ENCODE results near the gene GRM5.

Gene GRM5

DNA sequence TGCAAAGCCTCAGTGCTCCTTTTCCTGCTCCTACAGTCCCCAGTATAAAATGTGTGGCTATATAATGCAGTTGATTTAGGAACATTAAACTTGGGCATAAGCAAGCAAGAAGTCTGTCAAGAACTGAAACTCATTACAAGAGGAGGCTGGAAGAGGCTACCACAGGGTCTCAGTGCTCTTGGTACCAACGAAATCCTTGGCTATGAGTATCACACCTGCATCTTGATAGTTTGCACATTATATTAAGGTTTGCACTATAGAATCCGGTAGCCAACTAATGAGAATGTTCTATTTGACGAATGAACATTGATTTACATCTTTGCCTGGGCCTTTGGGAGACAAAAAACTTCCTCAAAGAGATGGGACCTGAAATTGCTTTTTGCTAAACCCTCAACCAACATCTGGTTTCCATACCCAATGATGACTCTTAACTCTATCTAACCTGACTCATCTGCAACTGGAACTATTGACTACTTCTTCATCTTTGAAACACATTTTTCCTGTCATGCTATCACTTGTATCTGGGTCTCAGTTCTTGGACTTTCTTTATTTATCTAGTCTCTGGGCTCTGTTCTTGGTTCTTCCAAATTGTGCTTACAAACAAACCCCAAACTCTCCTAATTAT, 521.0 kb downstream of the GRM5 start:
- Histone ChIP-seq H3K4me1 (ENCODE audit: control extremely low read depth in 1 of 4, control insufficient read depth in 4 of 4, insufficient read depth in 4 of 4, low read length in 3 of 4) (peaks cover 0 to 5% (median 3%) of the 10 kb centered on the region in 4 experiments), H3K27me3 (replicated peaks in 2 of 5; ENCODE audit: control insufficient read depth in 4 of 5, insufficient read depth in 5 of 5, low read length in 4 of 5) (no peaks in the 10 kb centered on the region), H3K9me3 (ENCODE audit: control extremely low read depth in 1 of 5, control insufficient read depth in 4 of 5, insufficient read depth in 2 of 5, low read depth in 1 of 5, low read length in 4 of 5) (no peaks in the 10 kb centered on the region), H3K27ac (ENCODE audit: insufficient read depth in 1 of 2, low read depth in 1 of 2, low read length in 2 of 2, poor library complexity in 1 of 2, severe bottlenecking in 2 of 2) (no peak overlapping the region), H3K4me3 (ENCODE audit: control insufficient read depth in 1 of 7, extremely low read depth in 1 of 7, insufficient read depth in 4 of 7, low read depth in 2 of 7, low read length in 6 of 7) (no peak overlapping the region), H3K36me3 (ENCODE audit: control insufficient read depth in 4 of 4, insufficient read depth in 4 of 4, low read length in 3 of 4) (no peaks in the 10 kb centered on the region)
- 96% methylated on average over 3 of the region's 3 CpGs for WGBS (ENCODE audit: insufficient coverage)
- DNase-seq = no peak
- ChIA-PET POLR2A (no interaction called here), CTCF (interaction anchor here (0.8 to 4.7 kb wide), 13 partner anchors 8 to 652 kb away, joined by 3 to 39 read pairs (median 5); no protein-coding TSS in a partner anchor)

GRCh38 chr11:88543902-88544655, 521.7 kb downstream of the GRM5 start:
- Histone ChIP-seq H3K4me1 (ENCODE audit: control extremely low read depth in 1 of 4, control insufficient read depth in 4 of 4, insufficient read depth in 4 of 4, low read length in 3 of 4) (peaks cover 0 to 5% (median 3%) of the 10 kb centered on the region in 4 experiments), H3K27me3 (replicated peaks in 2 of 5; ENCODE audit: control insufficient read depth in 4 of 5, insufficient read depth in 5 of 5, low read length in 4 of 5) (no peaks in the 10 kb centered on the region), H3K4me3 (ENCODE audit: control insufficient read depth in 1 of 7, extremely low read depth in 1 of 7, insufficient read depth in 4 of 7, low read depth in 2 of 7, low read length in 6 of 7) (no peak overlapping the region), H3K36me3 (ENCODE audit: control insufficient read depth in 4 of 4, insufficient read depth in 4 of 4, low read length in 3 of 4) (no peaks in the 10 kb centered on the region), H3K27ac (ENCODE audit: insufficient read depth in 1 of 2, low read depth in 1 of 2, low read length in 2 of 2, poor library complexity in 1 of 2, severe bottlenecking in 2 of 2) (no peak overlapping the region), H3K9me3 (ENCODE audit: control extremely low read depth in 1 of 5, control insufficient read depth in 4 of 5, insufficient read depth in 2 of 5, low read depth in 1 of 5, low read length in 4 of 5) (no peaks in the 10 kb centered on the region)
- CTCF ChIA-PET = interaction anchor here (0.6 to 4.1 kb wide), 19 partner anchors 8 to 678 kb away, joined by 3 to 39 read pairs (median 4); no protein-coding TSS in a partner anchor
- DNase-seq = peak; percentile 86 to 92 (median 89)
- POLR2A ChIA-PET = no interaction called here
- WGBS (ENCODE audit: insufficient coverage) = 35% methylated on average over 3 of the region's 5 CpGs

- Histone ChIP-seq H3K27me3 (replicated peaks in 2 of 5; ENCODE audit: control insufficient read depth in 4 of 5, insufficient read depth in 5 of 5, low read length in 4 of 5) (no peaks in the 10 kb centered on the region), H3K4me3 (ENCODE audit: control insufficient read depth in 1 of 7, extremely low read depth in 1 of 7, insufficient read depth in 4 of 7, low read depth in 2 of 7, low read length in 6 of 7) (no peak overlapping the region), H3K36me3 (ENCODE audit: control insufficient read depth in 4 of 4, insufficient read depth in 4 of 4, low read length in 3 of 4) (no peaks in the 10 kb centered on the region), H3K27ac (ENCODE audit: insufficient read depth in 1 of 2, low read depth in 1 of 2, low read length in 2 of 2, poor library complexity in 1 of 2, severe bottlenecking in 2 of 2) (no peak overlapping the region), H3K4me1 (ENCODE audit: control extremely low read depth in 1 of 4, control insufficient read depth in 4 of 4, insufficient read depth in 4 of 4, low read length in 3 of 4) (peaks cover 0 to 5% (median 3%) of the 10 kb centered on the region in 4 experiments), H3K9me3 (ENCODE audit: control extremely low read depth in 1 of 5, control insufficient read depth in 4 of 5, insufficient read depth in 2 of 5, low read depth in 1 of 5, low read length in 4 of 5) (no peaks in the 10 kb centered on the region)
- POLR2A ChIA-PET = no interaction called here
- WGBS (ENCODE audit: insufficient coverage) = no CpG with 5 or more reads among the region's 6 CpGs
- CTCF ChIA-PET = interaction anchor here (1.4 to 4.1 kb wide), 5 partner anchors 11 to 663 kb away, joined by 3 to 39 read pairs (median 26); no protein-coding TSS in a partner anchor
- DNase-seq = no peak
Measured at GRCh38 chr11:88541006-88541405, 524.8 kb downstream of the GRM5 start.

GRCh38 chr11:88538098-88538497, 527.7 kb downstream of the GRM5 start:
- no CpG with 5 or more reads among the region's 1 CpG for WGBS (ENCODE audit: insufficient coverage)
- H3K9me3 ChIP-seq (ENCODE audit: control extremely low read depth in 1 of 5, control insufficient read depth in 4 of 5, insufficient read depth in 2 of 5, low read depth in 1 of 5, low read length in 4 of 5) = no peaks in the 10 kb centered on the region
- no peak overlapping the region for H3K4me3 ChIP-seq (ENCODE audit: control insufficient read depth in 1 of 7, extremely low read depth in 1 of 7, insufficient read depth in 4 of 7, low read depth in 2 of 7, low read length in 6 of 7)
- no peaks in the 10 kb centered on the region for H3K27me3 ChIP-seq (replicated peaks in 2 of 5; ENCODE audit: control insufficient read depth in 4 of 5, insufficient read depth in 5 of 5, low read length in 4 of 5)
- H3K4me1 ChIP-seq (ENCODE audit: control extremely low read depth in 1 of 4, control insufficient read depth in 4 of 4, insufficient read depth in 4 of 4, low read length in 3 of 4) = no peaks in the 10 kb centered on the region
- no peaks in the 10 kb centered on the region for H3K36me3 ChIP-seq (ENCODE audit: control insufficient read depth in 4 of 4, insufficient read depth in 4 of 4, low read length in 3 of 4)
- ChIA-PET POLR2A (no interaction called here), CTCF (interaction anchor here (1.0 to 4.2 kb wide), 3 partner anchors 14 to 1186 kb away, joined by 4 to 22 read pairs (median 4); no protein-coding TSS in a partner anchor)
- no peak for DNase-seq
- H3K27ac ChIP-seq (ENCODE audit: insufficient read depth in 1 of 2, low read depth in 1 of 2, low read length in 2 of 2, poor library complexity in 1 of 2, severe bottlenecking in 2 of 2) = no peak overlapping the region

GRCh38 chr11:88537613-88538012, 528.2 kb downstream of the GRM5 start:
- no peaks in the 10 kb centered on the region for H3K9me3 ChIP-seq (ENCODE audit: control extremely low read depth in 1 of 5, control insufficient read depth in 4 of 5, insufficient read depth in 2 of 5, low read depth in 1 of 5, low read length in 4 of 5)
- ChIA-PET POLR2A (no interaction called here), CTCF (interaction anchor here (0.9 to 4.2 kb wide), 4 partner anchors 9 to 1185 kb away, joined by 3 to 22 read pairs (median 4); no protein-coding TSS in a partner anchor)
- no peak overlapping the region for H3K27ac ChIP-seq (ENCODE audit: insufficient read depth in 1 of 2, low read depth in 1 of 2, low read length in 2 of 2, poor library complexity in 1 of 2, severe bottlenecking in 2 of 2)
- no peak for DNase-seq
- H3K27me3 ChIP-seq (replicated peaks in 2 of 5; ENCODE audit: control insufficient read depth in 4 of 5, insufficient read depth in 5 of 5, low read length in 4 of 5) = no peaks in the 10 kb centered on the region
- WGBS (ENCODE audit: insufficient coverage) = 50% methylated on average over 2 of the region's 2 CpGs
- H3K36me3 ChIP-seq (ENCODE audit: control insufficient read depth in 4 of 4, insufficient read depth in 4 of 4, low read length in 3 of 4) = no peaks in the 10 kb centered on the region
- no peaks in the 10 kb centered on the region for H3K4me1 ChIP-seq (ENCODE audit: control extremely low read depth in 1 of 4, control insufficient read depth in 4 of 4, insufficient read depth in 4 of 4, low read length in 3 of 4)
- no peak overlapping the region for H3K4me3 ChIP-seq (ENCODE audit: control insufficient read depth in 1 of 7, extremely low read depth in 1 of 7, insufficient read depth in 4 of 7, low read depth in 2 of 7, low read length in 6 of 7)

- no peak overlapping the region for H3K27ac ChIP-seq (ENCODE audit: insufficient read depth in 1 of 2, low read depth in 1 of 2, low read length in 2 of 2, poor library complexity in 1 of 2, severe bottlenecking in 2 of 2)
- no peaks in the 10 kb centered on the region for H3K9me3 ChIP-seq (ENCODE audit: control extremely low read depth in 1 of 5, control insufficient read depth in 4 of 5, insufficient read depth in 2 of 5, low read depth in 1 of 5, low read length in 4 of 5)
- no peaks in the 10 kb centered on the region for H3K36me3 ChIP-seq (ENCODE audit: control insufficient read depth in 4 of 4, insufficient read depth in 4 of 4, low read length in 3 of 4)
- no peak for DNase-seq
- H3K27me3 ChIP-seq (replicated peaks in 2 of 5; ENCODE audit: control insufficient read depth in 4 of 5, insufficient read depth in 5 of 5, low read length in 4 of 5) = no peaks in the 10 kb centered on the region
- H3K4me3 ChIP-seq (ENCODE audit: control insufficient read depth in 1 of 7, extremely low read depth in 1 of 7, insufficient read depth in 4 of 7, low read depth in 2 of 7, low read length in 6 of 7) = no peak overlapping the region
- CTCF ChIA-PET = interaction anchor here (0.9 to 4.2 kb wide), 3 partner anchors 8 to 432 kb away, joined by 3 to 22 read pairs (median 3); no protein-coding TSS in a partner anchor
- POLR2A ChIA-PET = no interaction called here
- WGBS (ENCODE audit: insufficient coverage) = 100% methylated on average over 1 of the region's 3 CpGs
- no peaks in the 10 kb centered on the region for H3K4me1 ChIP-seq (ENCODE audit: control extremely low read depth in 1 of 4, control insufficient read depth in 4 of 4, insufficient read depth in 4 of 4, low read length in 3 of 4)
Measured at GRCh38 chr11:88536616-88537265, 529.0 kb downstream of the GRM5 start.

All from common myeloid progenitor, CD34-positive (primary cell).